PC-3 (cell line): ENCODE measurements around the gene PDZD2. TPM values are rescaled to one million over a fixed set of nuclear protein-coding genes. Genes with fewer than 3 reads are reported as not detected.

ENCODE experiments used
- ATAC-seq: fragments of 200-7000 bp; cut with Tn5 transposase; 2 replicates; pipeline ENCODE4 v1.9.1; 2020; ENCODE audit warnings: mild to moderate bottlenecking, moderate library complexity
- BruUV-seq: library from RNA; stranded (reverse); fragments of 400-500 nt; replicated peaks from 2 replicates; lab custom pipeline; 2021; lab: Mats Ljungman, UMichigan
- CTCF ChIA-PET: fragments of 300-600 bp; sonication (Branson Sonifier 250); formaldehyde crosslinking; loops from one replicate; lab custom pipeline; 2022; ENCODE audit warnings: antibody characterized with exemption; lab: Charles Lee
- POLR2A ChIA-PET: fragments of 300-600 bp; sonication (Branson Sonifier 250); formaldehyde crosslinking; loops from one replicate; lab custom pipeline; 2022; ENCODE audit warnings: antibody characterized with exemption; ENCODE audit not compliant: unreplicated experiment; lab: Charles Lee
- DNase-seq: peaks from one replicate; pipeline ENCODE4 v3.0.0-alpha.2; 2015
- H2AFZ ChIP-seq: fragments of 300-600 bp; sonication (generic); 2 replicates; pipeline ENCODE4 v1.6.0; 2016; ENCODE audit warnings: antibody characterized with exemption, low read length
- H3F3A ChIP-seq: fragments of 300-600 bp; sonication (generic); one replicate; pipeline ENCODE4 v1.6.0; 2017; ENCODE audit warnings: antibody characterized with exemption, low read length, control low read depth, mild to moderate bottlenecking; ENCODE audit not compliant: unreplicated experiment
- H3K27ac ChIP-seq: fragments of 300-600 bp; sonication (generic); 2 replicates; pipeline ENCODE4 v1.5.1; 2016; ENCODE audit warnings: mild to moderate bottlenecking, low read length
- H3K27me3 ChIP-seq: fragments of 300-600 bp; sonication (generic); 2 replicates; pipeline ENCODE4 v1.6.1; 2016; ENCODE audit warnings: low read length, mixed read lengths
- H3K36me3 ChIP-seq: fragments of 300-600 bp; sonication (generic); 2 replicates; pipeline ENCODE4 v1.6.1; 2016; ENCODE audit warnings: low read depth, mixed run types, low read length, mixed read lengths
- H3K4me1 ChIP-seq: fragments of 300-600 bp; sonication (generic); 2 replicates; pipeline ENCODE4 v1.5.1; 2016; ENCODE audit warnings: low read length; ENCODE audit not compliant: insufficient read depth
- H3K4me2 ChIP-seq: fragments of 300-600 bp; sonication (generic); 2 replicates; pipeline ENCODE4 v1.6.0; 2016; ENCODE audit warnings: low read length
- H3K4me3 ChIP-seq: fragments of 300-600 bp; sonication (generic); 2 replicates; pipeline ENCODE4 v1.5.1; 2016; ENCODE audit warnings: mild to moderate bottlenecking, low read length, mixed read lengths
- H3K79me2 ChIP-seq: fragments of 300-600 bp; sonication (generic); 2 replicates; pipeline ENCODE4 v1.6.1; 2017; ENCODE audit warnings: low read length, mixed read lengths
- H3K9ac ChIP-seq: fragments of 300-600 bp; sonication (generic); 2 replicates; pipeline ENCODE4 v1.6.0; 2016; ENCODE audit warnings: mild to moderate bottlenecking, low read length
- H3K9me2 ChIP-seq: fragments of 300-600 bp; sonication (generic); replicated peaks from 2 replicates; pipeline ENCODE4 v1.6.1; 2016; ENCODE audit warnings: mixed run types, low read length, mixed read lengths
- H3K9me3 ChIP-seq: fragments of 300-600 bp; sonication (generic); 2 replicates; pipeline ENCODE4 v1.6.1; 2016; ENCODE audit warnings: low read length, mixed read lengths
- H4K20me1 ChIP-seq: fragments of 300-600 bp; sonication (generic); 2 replicates; pipeline ENCODE4 v1.6.1; 2016; ENCODE audit warnings: low read length, mixed read lengths
- EZH2 ChIP-seq: fragments of 300-600 bp; sonication (generic); IDR thresholded peaks from one replicate; pipeline ENCODE4 v1.6.1; 2017; ENCODE audit warnings: antibody characterized with exemption, mild to moderate bottlenecking, low read length; ENCODE audit not compliant: unreplicated experiment
- EZH2phosphoT487 ChIP-seq: fragments of 300-600 bp; sonication (generic); IDR thresholded peaks from 2 replicates; pipeline ENCODE4 v1.6.1; 2018; ENCODE audit warnings: mild to moderate bottlenecking, antibody characterized with exemption, low read length, borderline replicate concordance
- intact Hi-C: fragments of 100-400 bp; cut with micrococcal nuclease; formaldehyde crosslinking; loops from 2 replicates; pipeline ENCODE4 v1.9.0; 2023
- total RNA-seq: library from RNA; depleted of rRNA; stranded (reverse); fragments of >200 nt; gene quantifications from 2 replicates; pipeline ENCODE4 v1.2.3, GENCODE V29; 2014
- TF ChIP-seq, protein P1 (sequence below): fragments of 300-600 bp; sonication (generic); conservative IDR thresholded peaks from 2 replicates; pipeline ENCODE4 v1.5.1; 2017; ENCODE audit warnings: antibody characterized with exemption, low read depth, mild to moderate bottlenecking, low read length

PDZD2 gene
- total RNA-seq, 1 experiment from 2014 or later, result 2.0 TPM

DNA sequence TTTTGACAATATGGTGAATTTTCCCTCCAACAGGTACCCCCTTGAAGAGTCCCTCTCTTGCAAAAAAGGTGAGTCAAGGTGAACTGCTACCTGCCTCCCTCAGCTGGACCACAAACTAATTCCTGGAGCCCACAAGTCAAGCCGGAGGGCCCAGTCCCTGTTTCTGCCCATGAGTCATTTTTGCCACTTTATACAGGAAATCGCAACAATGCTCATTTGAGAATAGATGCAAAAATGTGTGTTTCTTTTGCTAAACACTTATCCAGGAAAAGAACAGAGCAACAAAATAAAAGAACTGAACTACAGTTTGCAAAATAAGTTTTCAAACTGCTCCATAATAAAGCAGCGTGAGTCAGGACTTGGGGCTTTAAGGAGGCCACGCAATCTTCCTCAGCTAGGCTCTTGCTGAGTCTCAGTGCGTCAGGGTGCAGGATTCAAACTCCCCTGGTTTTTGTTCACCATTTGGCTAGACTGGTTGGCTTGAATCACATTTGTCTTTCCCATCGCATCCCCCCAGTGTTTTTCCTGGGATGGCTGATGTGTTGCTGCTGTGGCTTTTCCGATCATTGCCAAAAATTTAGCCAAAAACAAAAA lies 432.5 kb downstream of the PDZD2 start:
- Histone ChIP-seq H3K27ac (peak overlapping the region; percentile 68), H3K9me2 (no peaks in the 10 kb centered on the region), H4K20me1 (no peaks in the 10 kb centered on the region), H3K9ac (no peak overlapping the region), H3K79me2 (no peaks in the 10 kb centered on the region), H3K9me3 (no peaks in the 10 kb centered on the region), H3K4me3 (no peak overlapping the region), H3K4me2 (peak overlapping the region; percentile 47), H3F3A (no peaks in the 10 kb centered on the region), H2AFZ (no peak overlapping the region), H3K4me1 (peaks cover 15% of the 10 kb centered on the region), H3K36me3 (no peaks in the 10 kb centered on the region), H3K27me3 (no peaks in the 10 kb centered on the region)
- ATAC-seq (peak; percentile 61), DNase-seq (peak; percentile 82)
- BruUV-seq, result no TSS peak
- ChIA-PET POLR2A (interaction anchor here (0.6 kb wide), 1 partner anchor 137 kb away, joined by 3 read pairs; no protein-coding TSS in a partner anchor), CTCF (no interaction called here)
- intact Hi-C loops, result no loop called here
- TF ChIP-seq EZH2phosphoT487, result no peak

DNA sequence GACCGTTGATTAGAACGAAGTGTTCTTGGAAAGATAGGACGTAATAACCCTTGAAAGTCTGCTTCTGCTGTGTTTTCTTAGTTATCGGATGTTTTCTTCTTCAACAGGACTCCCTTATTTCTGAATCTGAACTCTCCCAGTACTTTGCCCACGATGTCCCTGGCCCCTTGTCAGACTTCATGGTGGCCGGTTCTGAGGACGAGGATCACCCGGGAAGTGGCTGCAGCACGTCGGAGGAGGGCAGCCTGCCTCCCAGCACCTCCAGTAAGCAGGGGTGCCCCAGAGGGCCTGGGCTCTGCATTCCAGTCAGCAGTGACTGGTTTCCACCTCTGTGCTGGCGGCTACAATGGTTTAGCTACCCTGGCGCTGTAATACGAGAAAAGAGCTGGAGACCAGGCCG lies 433.1 kb downstream of the PDZD2 start:
- H3K27ac ChIP-seq, result peak overlapping the region; percentile 68
- 0 out of 2 replicates have a peak overlapping the region, but pooled peaks have one; percentile 47 for H3K4me2 ChIP-seq
- peaks cover 15% of the 10 kb centered on the region for H3K4me1 ChIP-seq
- H3K9ac ChIP-seq, result no peak overlapping the region
- POLR2A ChIA-PET, result no interaction called here
- H4K20me1 ChIP-seq, result no peaks in the 10 kb centered on the region
- TF ChIP-seq EZH2, result no peak
- no peak for TF ChIP-seq EZH2phosphoT487
- TF ChIP-seq, protein P1, sequence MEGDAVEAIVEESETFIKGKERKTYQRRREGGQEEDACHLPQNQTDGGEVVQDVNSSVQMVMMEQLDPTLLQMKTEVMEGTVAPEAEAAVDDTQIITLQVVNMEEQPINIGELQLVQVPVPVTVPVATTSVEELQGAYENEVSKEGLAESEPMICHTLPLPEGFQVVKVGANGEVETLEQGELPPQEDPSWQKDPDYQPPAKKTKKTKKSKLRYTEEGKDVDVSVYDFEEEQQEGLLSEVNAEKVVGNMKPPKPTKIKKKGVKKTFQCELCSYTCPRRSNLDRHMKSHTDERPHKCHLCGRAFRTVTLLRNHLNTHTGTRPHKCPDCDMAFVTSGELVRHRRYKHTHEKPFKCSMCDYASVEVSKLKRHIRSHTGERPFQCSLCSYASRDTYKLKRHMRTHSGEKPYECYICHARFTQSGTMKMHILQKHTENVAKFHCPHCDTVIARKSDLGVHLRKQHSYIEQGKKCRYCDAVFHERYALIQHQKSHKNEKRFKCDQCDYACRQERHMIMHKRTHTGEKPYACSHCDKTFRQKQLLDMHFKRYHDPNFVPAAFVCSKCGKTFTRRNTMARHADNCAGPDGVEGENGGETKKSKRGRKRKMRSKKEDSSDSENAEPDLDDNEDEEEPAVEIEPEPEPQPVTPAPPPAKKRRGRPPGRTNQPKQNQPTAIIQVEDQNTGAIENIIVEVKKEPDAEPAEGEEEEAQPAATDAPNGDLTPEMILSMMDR, result no peak
- no peaks in the 10 kb centered on the region for H3K9me3 ChIP-seq
- no peaks in the 10 kb centered on the region for H3F3A ChIP-seq
- ATAC-seq (no peak), DNase-seq (no peak)
- CTCF ChIA-PET, result no interaction called here
- BruUV-seq, result no TSS peak
- H3K36me3 ChIP-seq, result no peaks in the 10 kb centered on the region
- no peaks in the 10 kb centered on the region for H3K27me3 ChIP-seq
- H3K9me2 ChIP-seq, result no peaks in the 10 kb centered on the region
- H3K4me3 ChIP-seq, result no peak overlapping the region
- intact Hi-C loops, result no loop called here
- H3K79me2 ChIP-seq, result no peaks in the 10 kb centered on the region
- no peak overlapping the region for H2AFZ ChIP-seq

DNA sequence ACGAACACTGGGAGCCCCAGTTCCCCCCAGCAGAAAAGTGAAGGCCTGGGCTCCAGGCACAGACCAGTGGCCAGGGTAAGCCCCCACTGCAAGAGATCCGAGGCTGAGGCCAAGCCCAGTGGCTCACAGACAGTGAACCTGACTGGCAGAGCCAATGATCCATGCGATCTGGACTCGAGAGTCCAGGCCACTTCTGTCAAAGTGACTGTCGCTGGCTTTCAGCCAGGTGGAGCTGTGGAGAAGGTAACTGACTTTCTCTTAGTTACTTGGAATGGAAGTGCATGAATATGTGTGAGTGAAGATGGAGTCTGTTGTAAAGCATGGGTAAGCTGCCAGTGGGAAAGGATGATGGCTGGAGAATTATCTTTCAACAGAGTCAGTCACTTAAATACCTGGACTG lies 435.5 kb downstream of the PDZD2 start:
- ChIA-PET POLR2A (no interaction called here), CTCF (interaction anchor here (0.8 kb wide), 1 partner anchor 250 kb away, joined by 3 read pairs; no protein-coding TSS in a partner anchor)
- Histone ChIP-seq H3K36me3 (no peaks in the 10 kb centered on the region), H3K4me2 (no peak overlapping the region), H3K9me2 (no peaks in the 10 kb centered on the region), H3F3A (no peaks in the 10 kb centered on the region), H2AFZ (no peak overlapping the region), H4K20me1 (no peaks in the 10 kb centered on the region), H3K9ac (no peak overlapping the region), H3K27me3 (no peaks in the 10 kb centered on the region), H3K27ac (no peak overlapping the region), H3K9me3 (no peaks in the 10 kb centered on the region), H3K4me1 (peaks cover 15% of the 10 kb centered on the region), H3K79me2 (no peaks in the 10 kb centered on the region), H3K4me3 (no peak overlapping the region)
- BruUV-seq, result no TSS peak
- DNase-seq, result no peak
- TF ChIP-seq EZH2, result no peak
- TF ChIP-seq, protein P1, result no peak
- TF ChIP-seq EZH2phosphoT487, result no peak
- ATAC-seq, result no peak
- intact Hi-C loops, result no loop called here
